Astrocyte (in vitro differentiated cells and primary cell): Measurements from ENCODE around the gene USP47.
A peak's percentile ranks its signal among the peaks of the same experiment; 100 is the strongest.

ENCODE experiments used
- CTCF ChIP-seq: IDR thresholded peaks from 2 replicates; pipeline ENCODE4 v1.5.1; 2011; ENCODE audit warnings: low read depth, mild to moderate bottlenecking, inconsistent platforms, low read length, moderate library complexity; ENCODE audit not compliant: insufficient read depth
- EZH2 ChIP-seq: IDR thresholded peaks from 2 replicates; pipeline ENCODE4 v1.6.1; 2012; ENCODE audit warnings: mild to moderate bottlenecking, low read length, inconsistent platforms; ENCODE audit not compliant: insufficient read depth

- TF ChIP-seq CTCF, result peak; percentile 67
- no peak for TF ChIP-seq EZH2
Measured at GRCh38 chr11:11848891-11849746, 7.3 kb downstream of the USP47 start.
